Measurements from ENCODE around the gene RNLS.

Gene RNLS

DNA sequence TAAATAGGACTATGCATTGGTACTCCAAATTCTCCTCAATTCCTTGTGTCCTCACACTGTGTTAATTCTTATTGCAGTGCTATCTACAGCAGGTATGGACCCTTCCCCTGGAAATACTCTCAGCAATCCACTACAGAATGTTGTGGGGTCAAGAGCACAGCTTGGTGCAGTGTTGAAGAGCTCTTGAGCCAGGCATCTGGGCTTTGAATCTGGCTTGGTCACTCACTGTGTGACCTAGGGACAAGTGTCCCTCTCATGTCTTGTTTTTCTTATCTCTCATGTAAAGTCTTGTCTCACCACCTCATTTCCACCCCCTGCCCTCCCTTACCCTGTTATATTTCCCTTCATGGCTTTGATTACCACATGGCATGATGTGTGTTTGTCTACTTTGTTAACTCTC lies 159.4 kb downstream of the RNLS start:
- DNase-seq: no peak

DNA sequence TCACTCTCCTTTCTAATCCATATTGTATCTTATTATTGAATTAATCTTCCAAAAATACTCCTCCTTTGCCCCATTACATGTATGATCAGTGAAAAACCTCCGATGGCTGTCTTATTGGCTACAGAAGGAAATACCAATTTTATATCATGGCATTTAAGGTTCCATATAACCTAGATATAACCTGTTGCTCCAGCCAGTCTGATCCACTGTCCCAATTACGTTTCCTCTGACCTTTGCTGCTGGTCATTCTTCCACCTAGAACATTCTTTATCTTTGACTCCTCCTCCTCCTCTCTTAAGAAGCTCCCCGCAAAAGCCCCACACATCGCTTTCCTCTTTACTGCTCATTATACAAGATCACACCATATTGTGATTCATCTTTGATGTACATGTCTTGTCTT lies 161.5 kb downstream of the RNLS start:
- DNase-seq: no peak

DNA sequence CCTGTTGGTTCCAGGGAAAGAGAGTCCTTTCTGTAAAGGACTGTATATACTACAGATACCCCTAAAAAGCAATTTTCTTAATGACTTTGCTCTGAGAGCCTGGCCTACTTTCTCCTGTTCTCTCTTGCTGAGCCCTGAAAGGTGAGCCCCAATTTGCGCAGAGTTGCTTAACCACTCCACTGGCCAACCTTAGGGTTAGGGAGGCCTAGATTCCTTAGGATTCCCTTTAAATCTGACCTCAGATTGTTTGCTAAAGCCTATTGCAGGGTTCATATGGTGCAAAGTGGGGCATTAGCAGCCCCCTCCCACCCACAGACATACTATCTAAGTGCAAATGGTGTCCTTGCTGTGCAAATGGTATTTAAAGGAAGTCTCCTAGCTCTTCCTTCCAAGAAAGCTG lies 164.2 kb downstream of the RNLS start:
- no peak for DNase-seq

DNA sequence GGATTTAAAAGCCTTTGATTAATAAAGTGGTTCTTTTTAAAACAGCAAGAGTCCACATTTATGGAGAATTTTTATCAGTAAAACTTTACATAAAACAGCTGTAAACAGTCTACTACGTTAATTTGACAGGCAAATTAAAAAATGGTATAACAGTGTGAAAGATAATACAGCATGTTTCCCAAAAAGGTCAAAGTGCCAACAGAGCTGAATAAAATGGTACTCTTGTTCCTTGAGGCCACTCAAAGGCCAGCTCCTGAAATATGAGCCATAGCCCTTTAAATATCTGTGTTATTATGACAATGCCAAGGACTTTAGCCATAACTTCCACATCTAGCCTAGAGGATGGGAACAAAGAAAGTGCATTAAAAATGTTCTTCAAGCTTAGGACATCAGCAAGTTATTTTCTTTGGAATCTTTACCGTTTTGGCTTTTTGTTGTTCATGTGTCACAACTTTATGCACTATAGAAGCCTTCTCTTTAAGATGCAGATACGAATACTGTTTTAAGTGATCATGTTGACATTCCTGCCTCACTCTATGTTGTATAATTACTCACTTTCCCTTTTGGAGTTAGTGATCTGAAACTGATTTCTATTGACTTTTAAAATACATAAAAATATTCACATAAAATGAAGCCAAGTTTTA lies 165.6 kb downstream of the RNLS start:
- DNase-seq: no peak

DNA sequence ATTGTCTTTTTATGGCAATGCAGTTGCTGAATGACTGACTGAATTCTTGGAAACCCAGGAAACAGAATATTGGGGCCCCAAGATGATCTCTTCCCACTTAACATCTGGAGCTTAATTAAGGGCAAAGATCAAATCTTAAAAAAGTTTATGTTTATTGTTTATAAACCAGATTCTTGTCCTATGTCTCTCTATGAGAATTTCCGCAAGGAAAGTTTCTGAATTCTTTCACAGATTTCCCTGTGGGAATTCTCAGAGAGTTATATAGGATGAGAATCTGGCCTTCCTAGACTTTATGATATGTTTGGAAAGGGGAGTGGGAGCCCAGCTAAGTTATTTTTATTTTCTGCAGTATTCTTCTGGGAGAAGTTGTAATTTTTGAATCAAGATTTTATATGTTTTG lies 166.3 kb downstream of the RNLS start:
- DNase-seq: no peak

DNA sequence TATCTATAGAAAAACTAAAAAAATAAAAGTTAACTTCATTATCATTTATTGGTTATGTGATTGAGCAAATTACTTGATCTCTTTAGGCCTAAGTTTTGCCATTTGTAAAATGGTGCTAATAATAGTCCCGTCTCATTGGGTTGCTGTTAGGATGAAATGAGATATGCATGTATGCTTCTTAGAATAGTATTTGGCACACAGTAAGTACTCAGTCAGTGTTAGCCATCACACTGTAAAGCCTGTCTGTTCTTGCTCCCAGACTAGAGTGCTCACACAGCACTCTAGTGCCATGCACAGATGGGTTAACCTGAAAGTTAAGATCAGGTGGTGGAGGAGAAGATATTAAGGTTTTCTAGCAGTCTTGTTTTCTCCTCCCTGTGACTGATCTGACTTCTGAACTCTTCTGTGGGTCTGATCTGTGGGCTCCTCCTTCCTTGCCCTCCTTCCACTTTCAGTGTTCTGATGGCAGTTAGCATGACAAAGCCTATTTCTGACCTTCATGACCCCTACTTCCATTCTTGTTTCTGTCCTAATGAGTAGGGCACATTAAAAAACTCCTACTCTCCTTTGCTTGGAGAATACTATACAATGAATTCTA lies 167.5 kb downstream of the RNLS start:
- DNase-seq: no peak

DNA sequence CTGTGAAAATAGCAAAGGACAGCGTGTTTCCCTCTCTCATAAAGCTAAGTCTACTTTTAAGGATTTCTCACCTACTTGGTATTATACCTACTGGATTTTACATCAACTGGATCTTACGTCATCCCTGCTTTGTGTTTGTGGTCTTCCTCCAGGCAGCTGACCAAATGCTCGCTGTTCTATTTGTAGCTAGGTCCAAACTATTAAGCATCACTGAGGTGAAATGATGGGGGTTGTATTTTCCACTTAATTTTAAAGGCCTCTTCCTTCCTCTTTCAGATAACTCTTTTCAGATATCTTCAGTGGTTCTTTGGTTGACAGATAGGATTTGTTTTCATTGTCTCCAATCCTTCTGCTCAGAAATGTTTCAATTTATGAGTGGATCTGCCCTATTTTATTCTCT lies 169.7 kb downstream of the RNLS start:
- DNase-seq: no peak

DNA sequence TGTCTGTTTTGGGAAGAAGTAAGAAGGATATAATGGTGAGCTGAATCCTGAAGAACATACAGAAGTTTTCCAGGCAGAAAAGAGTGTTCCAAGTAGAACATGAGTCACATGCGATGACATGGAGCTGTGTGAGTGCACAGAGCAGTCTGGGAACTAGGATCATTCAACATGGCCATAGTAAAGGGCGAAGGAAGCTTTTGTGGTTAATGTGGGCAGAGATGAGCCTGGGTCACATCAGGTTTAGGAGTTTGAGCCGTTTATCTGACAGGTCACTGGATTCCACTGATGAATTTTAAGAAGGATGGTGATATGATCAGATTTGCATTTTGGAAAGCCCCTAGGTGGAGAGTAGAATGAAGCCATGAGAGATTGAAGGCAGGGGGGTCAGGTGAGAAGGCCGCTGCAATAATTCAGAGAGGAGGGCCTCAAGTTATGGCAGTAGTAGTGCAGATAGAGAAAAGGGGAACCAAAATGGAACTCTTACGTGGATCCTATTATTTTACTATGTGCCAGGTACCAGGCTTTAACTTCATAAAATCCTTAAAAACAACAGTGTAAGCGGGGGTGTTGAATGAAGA lies 171.3 kb downstream of the RNLS start:
- no peak for DNase-seq

DNA sequence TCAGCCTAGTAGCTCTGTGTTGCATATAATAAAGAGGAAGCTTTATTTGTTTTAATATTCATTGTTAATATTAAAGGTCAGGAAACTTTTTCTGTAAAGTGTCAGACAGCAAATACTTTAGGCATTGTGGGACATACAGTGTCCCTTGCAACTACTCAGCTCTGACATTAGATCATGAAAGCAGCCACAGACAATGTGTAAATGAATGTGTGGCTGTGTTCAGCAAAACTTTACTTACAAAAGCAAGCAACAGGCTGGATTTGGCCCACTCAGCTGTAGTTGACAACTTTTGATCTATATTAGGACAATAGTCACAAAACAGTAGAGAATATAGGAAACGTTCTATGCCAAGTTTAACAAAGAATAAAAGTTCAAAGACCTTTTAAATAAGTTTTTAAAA lies 173.3 kb downstream of the RNLS start:
- DNase-seq: no peak

DNA sequence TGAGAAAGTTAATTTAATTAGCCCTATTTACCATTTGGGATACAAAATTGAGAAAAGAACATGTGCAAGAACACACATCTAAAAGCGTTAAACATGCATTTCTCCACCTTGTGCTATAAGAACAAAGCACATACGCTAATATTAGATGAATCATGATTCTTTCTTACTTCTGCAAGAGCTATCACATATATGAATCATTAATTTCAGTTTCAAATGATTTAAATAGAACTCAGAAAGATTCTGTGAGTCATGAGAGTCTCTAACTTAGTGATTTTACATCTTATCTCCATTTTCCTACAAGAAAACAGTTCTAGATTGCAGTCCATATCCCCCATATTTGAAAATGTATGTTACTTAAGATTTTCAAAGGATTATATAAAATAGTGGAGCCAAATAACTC lies 173.9 kb downstream of the RNLS start:
- no peak for DNase-seq

DNA sequence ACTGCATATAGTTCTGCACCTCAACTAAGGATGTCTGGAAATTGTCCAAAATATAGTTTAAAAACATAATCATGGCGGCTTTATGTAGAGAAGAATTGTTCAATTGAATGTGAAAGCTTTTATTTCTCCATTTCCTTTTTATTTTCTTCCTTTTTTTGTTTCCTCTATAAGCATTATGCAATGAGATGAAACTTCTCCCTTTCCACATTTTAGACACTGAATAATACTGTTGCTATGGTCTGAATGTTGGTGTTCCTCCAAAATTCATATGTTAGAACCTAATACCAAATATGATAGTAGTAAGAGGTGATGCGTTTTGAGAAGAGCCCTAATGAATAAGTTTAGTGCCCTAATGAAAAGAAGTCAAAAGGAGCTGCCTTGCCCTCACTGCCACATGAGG lies 175.0 kb downstream of the RNLS start:
- no peak for DNase-seq

DNA sequence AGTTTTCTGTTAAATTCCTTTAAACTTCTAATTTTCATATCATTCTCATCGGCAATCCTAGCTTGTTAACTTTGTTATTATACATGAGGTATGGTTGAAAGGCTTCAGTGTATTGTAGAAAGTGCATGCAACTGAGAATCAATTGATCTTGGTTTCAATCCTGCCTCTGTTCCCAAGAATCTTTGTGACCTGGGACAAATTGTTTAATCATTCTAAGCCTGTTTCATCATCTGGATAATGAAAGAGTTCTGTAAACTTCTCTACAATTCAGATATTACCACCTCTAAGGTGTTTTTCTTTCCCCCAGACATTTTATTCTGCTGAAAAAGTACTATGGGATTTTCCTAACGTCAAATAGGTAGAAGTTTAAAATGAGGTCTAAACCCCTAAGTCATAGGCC lies 179.0 kb downstream of the RNLS start:
- no peak for DNase-seq

DNA sequence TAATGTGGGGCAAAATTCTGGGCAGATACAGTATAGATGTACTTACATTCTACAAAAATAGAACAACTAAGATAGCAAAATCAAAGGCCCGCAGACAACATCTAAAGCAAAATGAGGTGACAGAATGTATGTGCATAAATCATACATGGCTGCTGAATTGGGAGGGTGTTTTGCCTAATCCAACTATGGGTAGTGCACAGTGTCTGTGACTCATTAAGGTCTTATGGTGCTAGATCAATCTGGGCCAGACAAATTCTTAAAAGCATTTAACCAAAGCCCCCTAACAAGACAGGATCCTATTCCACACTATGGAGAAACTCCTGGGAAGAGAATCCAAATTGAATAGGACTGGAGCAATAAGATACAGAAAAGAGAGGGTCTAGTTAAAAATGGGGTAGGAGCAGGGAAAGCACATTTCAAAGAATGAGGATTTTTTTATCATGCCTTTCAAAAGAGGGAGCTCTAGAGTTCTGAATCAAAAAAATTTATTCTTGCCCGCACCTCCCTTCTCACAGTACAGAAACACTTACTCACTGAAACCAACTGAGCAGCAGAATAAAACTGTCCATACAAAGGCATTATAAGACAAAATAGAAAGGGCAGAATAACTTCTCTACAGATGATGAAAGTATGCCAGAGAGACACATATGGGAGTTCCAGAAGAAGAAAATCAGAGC lies 181.3 kb downstream of the RNLS start:
- DNase-seq: no peak

DNA sequence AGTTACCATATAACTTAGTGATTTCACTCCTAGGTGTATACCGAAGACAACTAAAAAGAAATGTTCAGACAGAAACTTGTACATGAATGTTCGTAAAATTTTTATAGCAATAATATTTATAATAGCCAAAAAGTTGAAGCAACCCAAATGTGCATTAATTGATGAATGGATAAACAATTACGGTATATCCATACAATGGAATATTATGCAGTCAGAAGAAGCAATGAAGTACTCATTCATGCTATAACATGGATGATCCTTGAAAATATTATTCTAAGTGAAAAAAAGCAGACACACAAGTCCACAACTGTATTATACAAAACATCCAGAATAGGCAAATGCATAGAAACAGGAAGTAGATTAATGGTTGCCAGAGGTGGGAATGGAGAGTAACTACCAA lies 183.9 kb downstream of the RNLS start:
- DNase-seq: no peak

DNA sequence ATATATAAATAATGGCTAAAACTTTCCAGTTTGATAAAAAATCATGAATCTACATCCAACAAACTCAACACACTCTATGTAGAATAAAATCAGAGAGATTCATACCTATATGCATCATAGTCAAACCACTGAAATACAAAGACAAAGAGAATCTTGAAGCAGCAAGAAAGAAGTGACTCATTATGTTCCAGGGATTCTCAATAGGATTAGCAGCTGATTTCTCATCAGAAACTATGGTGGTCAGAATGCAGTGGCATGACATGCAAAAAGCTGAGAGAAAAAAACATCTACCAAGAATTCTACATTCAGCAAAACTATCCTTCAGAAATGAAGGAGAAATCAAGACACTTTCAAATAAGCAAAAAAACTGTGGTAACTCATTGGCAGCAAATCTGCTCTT lies 187.4 kb downstream of the RNLS start:
- no peak for DNase-seq

DNA sequence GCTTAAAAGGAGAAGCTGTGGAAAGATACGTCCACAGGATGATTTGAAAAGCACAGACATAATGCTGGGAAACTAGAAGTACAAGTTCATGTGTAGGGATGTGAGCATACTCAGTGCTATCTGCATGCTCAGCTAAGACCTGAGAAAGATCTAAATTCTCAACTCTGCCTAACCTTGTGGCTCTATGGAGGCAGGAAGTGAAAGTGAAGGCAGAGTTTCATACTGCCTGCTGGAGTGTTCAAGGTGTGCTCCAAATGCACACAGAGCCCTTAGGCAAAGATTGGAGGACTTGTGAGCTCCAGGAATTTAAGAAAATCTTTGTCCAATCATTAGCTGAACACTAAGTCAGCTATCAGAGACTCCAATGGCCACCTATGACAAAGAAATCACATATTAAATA lies 190.9 kb downstream of the RNLS start:
- peak; percentile 61 for DNase-seq

DNA sequence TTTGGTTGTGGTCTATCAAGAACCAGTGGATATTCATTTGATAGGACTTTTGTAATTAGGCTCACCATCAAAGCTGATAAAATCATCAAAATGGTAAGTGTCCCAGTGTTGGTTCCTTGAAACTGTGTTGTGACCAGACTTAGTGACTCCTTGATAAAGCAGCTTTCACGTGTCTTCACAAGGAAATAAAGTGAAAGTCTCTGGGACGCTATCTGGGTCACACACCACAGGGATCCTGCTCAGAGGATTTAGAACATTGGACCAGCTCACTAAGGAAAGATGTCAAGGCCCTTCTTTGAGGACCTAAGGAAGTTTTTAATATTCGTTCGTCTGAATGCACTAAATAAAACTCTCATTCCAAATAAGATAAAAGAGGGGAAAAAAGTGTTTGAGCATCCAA lies 193.1 kb downstream of the RNLS start:
- DNase-seq: no peak

DNA sequence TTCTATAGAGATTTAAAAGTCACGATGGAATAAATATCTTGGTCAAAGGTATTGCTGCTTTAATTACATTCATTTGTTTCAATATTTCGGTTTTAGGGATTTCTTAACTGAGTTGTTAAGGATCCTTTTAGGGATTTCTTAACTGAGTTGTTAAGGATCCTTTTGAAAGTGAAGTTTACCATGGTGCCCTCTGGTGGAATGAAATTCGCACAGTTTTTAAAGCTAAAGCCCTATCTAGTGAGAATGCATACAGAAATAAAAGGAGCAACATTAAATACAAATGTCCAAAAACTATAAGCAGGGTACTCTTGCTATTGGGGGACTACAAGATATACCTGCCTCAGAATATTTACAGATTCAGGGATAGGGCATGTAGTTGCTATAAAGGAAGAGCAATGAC lies 193.7 kb downstream of the RNLS start:
- peak; percentile 52 for DNase-seq

DNA sequence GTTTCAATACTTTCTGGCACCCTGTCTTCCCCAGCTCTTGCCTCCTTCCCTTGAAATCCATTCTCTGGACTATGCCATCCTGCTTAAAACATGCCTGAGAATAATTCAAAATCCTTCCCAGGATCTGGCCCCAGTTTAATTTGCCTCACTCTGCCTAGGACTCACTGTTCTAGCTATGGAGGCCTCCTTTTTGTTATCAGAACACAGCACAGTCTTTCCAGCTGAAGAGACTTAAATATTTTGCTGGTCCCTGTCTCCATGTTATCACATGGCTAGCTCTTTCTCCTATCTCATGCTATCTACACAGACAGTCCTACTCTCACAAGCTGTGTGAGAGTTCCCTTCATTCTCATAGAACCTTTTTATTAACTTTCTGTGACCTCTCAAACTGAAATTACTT lies 194.8 kb downstream of the RNLS start:
- no peak for DNase-seq

DNA sequence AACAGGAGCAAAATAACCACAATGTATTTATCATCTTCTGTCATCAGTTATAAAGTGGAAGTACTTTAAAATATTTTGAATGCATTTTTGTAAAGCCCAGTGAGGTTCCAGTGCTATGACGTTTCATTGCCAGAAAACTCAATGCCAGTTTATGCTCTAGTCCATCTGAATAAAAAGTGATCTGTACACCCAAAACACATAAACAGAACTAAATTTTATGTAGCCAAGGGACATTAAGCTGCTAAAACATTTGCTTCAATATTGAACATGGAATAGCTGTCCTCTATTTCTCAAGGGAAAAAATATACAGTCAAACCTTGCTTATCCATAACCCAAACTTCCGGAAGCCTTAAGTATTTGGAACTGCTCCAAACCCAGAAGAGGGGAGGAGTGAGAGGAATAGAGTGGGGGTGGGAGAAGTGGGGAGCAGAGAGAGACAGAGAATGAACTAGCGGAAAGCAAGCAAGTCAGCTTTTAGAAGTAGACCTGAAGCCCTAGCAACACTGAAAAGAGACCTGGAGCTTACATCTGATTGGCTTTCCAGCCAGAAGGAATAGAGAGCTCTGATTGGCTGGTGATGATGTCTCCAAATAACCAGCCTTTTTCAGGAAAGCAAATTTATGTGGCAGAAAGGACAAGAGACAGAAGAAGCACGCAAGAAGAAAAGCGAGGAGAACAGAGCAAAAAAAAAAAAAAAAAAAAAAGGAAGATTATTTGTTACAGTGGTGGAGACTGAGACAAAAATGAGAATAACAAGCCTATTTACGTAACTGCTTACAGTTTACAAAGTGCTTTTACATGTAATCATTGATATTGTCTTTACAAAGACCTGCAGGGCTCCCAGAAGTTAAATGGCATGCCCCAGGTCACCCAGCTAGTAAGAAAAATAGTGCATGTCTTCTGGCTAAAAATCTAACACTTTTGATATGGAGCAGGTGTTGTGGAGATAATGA lies 196.0 kb downstream of the RNLS start:
- DNase-seq: peak; percentile 32

DNA sequence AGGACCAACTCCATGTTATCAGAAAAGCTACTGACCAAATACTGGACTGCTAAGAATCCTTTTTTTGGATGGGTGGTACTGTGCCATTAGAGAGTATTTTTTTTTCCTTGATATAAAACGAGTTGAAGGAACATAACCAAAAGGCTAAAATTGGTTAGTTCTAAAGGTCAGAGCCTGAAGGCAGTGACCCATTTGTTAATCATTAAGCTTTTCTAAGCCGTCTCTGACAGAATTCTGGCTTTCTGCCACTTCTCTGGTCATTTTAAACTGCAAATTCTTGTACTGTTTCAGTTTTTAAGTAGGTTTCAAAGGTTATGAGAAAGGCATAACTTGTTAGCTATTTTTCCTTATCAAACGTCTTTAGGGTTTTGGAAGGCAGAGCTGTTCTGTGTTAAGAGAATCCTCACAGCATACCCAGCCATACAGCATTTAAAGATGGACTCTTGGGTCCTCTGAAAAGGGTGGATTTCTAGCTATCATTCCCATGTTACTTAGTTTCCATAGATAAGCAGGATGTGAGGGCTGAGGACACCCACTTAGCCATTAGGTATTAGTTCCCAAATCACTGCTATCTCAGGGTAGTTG lies 196.8 kb downstream of the RNLS start:
- DNase-seq: no peak

DNA sequence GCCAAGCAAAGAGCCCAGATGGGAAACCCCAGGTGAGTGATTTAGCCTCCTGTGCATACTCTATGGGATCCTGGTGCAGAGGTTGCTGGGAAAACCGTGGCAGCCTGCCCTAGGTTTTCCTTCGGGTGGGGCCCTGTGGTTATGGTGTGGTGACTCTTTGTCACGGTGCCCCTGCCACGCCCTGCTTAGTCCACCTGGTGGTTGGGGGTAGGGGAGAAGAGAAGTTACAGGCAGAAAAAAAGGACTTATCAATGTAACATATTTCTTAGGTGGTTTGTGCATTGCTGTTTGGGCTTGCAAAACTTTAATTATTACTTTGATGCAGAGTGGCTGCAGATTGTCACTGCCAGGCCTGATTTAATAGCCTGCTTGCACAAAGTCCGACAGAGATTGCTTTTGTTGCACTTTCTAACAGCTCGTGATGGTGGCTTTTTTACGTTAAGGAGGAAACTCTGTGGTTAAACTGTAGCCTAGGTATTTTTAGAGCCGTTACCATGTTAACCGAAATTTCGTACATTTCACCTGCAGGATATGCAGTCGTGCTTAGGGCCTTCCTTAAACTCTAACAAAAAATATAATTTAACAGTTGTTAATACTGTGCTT lies 197.4 kb downstream of the RNLS start:
- DNase-seq: peak; percentile 88

Data from activated CD4-positive, alpha-beta T cell treated with anti-CD3 and anti-CD28 coated beads, Interleukin-2, Interleukin-6, amounts not matched to agents 100 ng/mL and 50 ng/mL, durations not matched to agents 16 hours and 8 hours (primary cell).